H4 (cell line): ENCODE data around the gene SEPTIN12. TPM values are rescaled to one million over a fixed set of nuclear protein-coding genes. Genes with fewer than 3 reads are reported as not detected.

Experiments used
- DNase-seq: peaks from one replicate; pipeline ENCODE4 v3.0.0-alpha.2; 2015; ENCODE audit warnings: low spot score
- total RNA-seq: library from RNA; depleted of rRNA; stranded (reverse); fragments of >200 nt; shearing (Covaris generic); gene quantifications from 2 replicates; pipeline ENCODE4 v1.2.3, GENCODE V29; 2014; rRNA removed

Gene SEPTIN12, protein sequence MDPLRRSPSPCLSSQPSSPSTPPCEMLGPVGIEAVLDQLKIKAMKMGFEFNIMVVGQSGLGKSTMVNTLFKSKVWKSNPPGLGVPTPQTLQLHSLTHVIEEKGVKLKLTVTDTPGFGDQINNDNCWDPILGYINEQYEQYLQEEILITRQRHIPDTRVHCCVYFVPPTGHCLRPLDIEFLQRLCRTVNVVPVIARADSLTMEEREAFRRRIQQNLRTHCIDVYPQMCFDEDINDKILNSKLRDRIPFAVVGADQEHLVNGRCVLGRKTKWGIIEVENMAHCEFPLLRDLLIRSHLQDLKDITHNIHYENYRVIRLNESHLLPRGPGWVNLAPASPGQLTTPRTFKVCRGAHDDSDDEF
- total RNA-seq, result not detected in 2 replicates

DNA sequence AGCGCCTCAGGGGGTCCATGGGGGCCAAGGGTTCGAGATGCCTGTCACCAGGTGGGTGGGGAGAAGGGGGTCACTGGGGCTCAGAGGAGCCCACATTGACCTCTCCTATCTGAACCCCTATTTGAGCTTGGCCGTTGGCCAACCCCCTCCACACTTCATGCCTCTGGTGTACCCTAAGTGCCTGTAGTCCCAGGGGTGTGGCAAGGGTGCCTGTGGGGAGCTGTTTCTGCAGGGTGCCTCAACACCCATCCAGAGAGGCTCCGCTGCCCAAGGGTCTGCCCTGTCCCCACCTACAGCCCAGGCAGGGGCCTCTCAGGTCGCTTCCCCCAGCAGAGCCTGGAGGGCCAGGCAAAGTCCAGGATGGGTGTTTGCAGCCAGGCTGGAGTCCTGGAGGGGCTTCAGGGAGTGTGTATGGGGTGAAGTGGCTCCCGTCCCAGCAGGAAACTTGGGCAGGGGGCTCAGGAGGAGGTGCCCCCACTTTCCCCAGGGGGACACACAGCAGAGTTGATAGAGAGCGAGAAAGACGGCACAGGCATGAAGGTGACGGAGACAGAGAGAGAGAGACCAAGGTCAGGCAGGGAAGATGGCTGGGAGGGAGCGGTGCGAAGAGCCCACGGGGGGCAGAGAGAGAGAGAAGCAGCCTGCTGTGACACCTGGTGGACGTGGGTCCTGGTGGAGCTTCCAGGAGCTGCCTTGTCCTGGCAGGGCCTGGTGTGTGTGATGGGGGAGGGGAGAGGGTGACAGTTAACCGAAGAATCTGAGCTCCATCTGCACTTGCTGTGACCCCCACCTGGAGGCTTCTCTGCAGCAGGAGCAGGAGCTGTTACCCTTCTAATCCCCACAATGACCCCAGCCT, at the start of gene SEPTIN12:
Gene SEPTIN12, minus strand, starts transcription at position 719 of the 856 bp plus-strand sequence. Its CDS starts 700 bp downstream, at position 19.
- no peak for DNase-seq

DNA sequence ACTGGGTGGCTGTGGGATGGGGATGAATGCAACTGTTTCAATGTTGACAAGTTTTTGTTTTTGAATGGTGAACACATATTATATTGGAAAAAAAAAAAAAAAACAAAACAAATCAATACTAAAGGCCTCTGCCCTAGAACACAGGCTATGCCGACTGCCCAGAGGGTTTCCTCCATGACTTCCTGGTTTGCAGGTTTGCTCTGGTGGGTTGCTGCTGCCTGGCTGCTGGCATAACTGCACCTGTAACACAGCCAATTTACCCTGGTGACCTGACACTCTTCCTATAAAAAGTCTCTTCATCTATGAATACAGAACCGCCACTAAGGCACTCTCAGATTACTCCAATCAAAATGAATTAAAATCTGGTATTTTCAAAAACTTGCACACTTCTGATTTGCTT, 48.6 kb upstream of the SEPTIN12 start:
- no peak for DNase-seq

GRCh38 chr16:4833584-4833983, 45.4 kb upstream of the SEPTIN12 start:
- DNase-seq, result no peak

- no peak for DNase-seq
Observed at GRCh38 chr16:4832698-4833343, 44.7 kb upstream of the SEPTIN12 start.

DNA sequence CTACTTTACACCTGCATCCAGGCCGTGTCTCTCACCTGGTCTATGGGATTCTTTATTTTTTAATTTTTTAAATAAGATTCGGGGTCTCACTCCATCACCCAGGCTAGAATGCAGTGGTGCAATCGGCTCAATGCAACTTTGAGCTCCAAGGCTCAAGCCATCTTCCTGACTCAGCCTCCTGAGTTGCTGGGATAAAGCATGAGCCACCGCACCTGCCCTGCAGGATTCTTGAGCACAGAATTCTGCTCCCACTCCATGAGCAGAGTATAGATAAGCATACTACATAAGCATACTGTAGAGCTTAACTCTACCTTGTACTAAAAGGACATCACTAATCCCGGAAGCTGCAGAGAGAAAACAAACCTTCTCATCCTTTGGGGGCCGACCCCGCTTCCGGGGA, 43.5 kb upstream of the SEPTIN12 start:
- DNase-seq, result no peak

DNA sequence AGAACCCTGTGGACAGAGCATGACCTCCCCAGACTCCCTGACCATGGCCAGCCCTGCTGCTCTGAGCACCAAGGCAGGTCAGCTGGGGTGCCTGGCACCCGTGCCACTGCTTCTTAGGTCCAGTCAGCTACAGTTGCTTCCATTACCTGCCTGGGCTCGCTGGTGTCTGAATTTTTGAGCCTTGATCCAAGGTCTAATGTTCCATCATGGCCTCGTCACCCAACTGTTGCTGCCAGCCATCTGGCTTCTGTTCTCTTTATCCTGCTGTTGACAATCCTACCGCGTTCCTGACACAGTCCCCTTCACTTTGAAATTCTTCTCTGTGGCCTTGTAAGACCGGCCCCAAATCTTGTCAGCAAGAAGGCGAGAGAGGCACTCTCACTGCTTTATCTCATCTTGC, 42.3 kb upstream of the SEPTIN12 start:
- DNase-seq, result no peak

- DNase-seq, result no peak
Observed at GRCh38 chr16:4828567-4829321, 40.6 kb upstream of the SEPTIN12 start.

DNA sequence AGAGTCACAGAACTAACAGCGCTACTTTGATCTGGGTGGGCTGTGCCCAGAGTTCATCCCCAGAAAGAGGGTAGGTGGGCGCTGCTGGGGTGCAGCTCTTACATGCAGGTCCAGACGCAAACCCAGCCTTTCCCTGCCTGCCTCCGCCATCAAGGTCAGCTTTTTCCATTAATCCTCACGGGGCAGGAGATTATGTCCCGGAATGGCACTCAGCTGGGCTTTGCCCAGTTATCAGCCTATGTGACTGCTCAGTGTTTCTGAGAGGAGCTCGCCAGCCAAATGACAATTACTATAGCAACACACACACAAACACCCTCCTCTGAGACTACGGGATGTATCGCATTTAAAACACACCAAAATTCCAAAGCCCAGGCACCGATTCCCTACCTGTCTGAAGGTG, 38.8 kb upstream of the SEPTIN12 start:
- DNase-seq, result no peak

GRCh38 chr16:4826526-4826925, 38.4 kb upstream of the SEPTIN12 start:
- DNase-seq, result no peak

DNA sequence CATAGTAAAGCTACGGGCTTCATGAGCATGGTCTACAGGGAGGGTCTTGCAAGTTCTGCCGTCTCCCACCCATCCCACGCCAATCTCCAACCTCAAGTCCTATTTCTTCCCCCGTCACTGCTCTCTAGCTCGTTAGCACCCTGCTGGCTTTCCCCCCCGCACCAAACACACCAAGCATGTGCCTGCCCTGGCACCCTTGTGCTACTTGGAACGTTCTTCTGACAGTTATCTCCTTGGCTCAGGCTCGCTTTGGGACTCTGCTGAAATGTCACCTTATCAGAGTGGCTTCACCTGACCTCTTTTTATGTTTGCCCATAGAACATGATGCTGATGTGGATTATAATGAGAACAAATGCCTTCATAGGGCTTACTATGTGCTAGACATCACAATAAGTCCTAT, 37.1 kb upstream of the SEPTIN12 start:
- no peak for DNase-seq

DNA sequence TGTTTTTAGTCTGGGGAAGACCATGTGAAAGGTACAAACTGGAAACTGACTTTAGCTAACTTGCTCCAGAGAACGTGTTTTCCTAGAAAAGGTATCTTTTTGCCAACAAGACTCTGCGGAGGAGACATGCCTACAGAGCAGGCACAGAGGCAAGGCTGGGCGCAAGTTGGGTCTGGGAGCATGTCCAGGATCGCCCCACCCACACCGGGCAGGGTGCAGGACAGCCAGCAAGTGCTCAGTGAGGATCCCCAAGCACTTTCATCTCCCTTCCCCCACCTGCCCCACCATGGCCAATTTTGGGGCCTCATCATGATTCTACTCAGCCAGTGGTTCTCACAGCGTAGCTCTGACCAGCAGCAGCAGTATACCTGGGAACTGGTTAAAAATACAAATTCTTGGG, 32.5 kb upstream of the SEPTIN12 start:
- DNase-seq, result no peak

- no peak for DNase-seq
Observed at GRCh38 chr16:4814542-4815173, 26.5 kb upstream of the SEPTIN12 start.

DNA sequence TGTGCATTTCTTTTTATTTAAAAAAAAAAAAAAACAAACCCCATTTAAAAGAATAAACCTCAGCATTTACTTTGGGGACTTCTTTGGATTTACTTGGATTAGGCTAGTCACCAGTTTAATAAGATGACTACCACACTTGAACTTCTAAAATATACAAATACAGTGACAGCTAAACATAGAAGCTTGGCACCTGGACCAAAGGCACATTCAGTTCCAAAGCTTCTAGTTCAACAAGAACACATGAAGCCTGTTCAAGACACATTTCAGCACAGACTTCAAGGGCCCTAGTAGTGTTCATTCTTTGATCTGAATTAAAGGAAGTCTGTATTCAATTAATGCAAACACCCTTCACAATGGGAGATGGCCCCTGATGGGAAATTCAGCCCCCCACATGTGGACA, 25.9 kb upstream of the SEPTIN12 start:
- DNase-seq, result no peak

GRCh38 chr16:4813251-4814003, 25.3 kb upstream of the SEPTIN12 start:
- no peak for DNase-seq

- DNase-seq, result no peak
Observed at GRCh38 chr16:4811773-4812172, 23.6 kb upstream of the SEPTIN12 start.

GRCh38 chr16:4811242-4811641, 23.1 kb upstream of the SEPTIN12 start:
- no peak for DNase-seq

DNA sequence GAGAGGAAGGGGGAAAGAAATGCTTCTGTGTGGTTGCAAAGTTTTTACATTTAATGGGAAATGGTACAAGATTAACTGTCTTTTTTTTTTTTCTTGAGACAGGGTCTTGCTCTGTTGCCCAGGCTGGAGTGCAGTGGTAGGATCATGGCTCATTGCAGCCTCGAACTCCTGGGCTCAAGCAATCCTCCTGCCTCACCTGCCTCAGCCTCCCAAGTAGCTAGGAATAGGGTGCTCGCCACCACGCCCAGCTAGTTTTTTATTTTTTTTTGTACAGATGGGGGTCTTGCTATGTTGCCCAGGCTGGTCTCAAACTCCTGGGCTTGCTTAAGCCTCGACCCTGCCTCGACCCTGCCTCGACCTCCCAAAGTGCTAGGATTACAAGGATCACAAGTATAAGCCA, 18.1 kb upstream of the SEPTIN12 start:
- no peak for DNase-seq

DNA sequence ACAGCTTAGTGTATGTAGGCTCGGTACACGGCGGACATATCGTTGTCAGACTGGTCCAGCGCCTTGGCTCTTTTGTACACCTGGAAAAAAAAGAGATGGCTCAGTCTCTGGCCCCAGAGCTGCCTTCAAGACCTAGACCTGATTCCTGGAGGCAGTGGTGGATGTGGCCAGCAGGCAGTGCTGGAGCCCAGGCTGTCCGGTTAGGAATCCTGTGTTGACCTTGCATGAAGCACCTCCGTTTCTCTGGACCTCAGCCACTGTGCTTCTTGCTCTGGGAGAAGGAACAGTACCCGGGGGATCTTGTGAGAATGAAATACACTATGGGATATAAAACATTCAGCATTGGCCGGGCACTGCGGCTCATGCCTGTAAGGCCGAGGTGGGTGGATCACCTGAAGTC, 17.1 kb upstream of the SEPTIN12 start:
- DNase-seq, result no peak

- DNase-seq, result no peak
Observed at GRCh38 chr16:4803898-4804762, 16.0 kb upstream of the SEPTIN12 start.
